Peyer's patch (tissue), 4 donors: ENCODE results near the gene ASIC4. TPM values are rescaled to one million over a fixed set of nuclear protein-coding genes. Genes with fewer than 3 reads are reported as not detected.

Experiments used
- DNase-seq, 3 donors: peaks; one replicate each; pipeline ENCODE4 v3.0.0-alpha.2; 2017 to 2019
- H3K27ac ChIP-seq, 4 donors: fragments of 200-600 bp; sonication (generic); one replicate each; pipeline ENCODE4 v1.5.1; 2016 to 2019
- H3K27me3 ChIP-seq, 2 donors: fragments of 200-600 bp; sonication (generic); one replicate each; pipeline ENCODE4 v1.5.1; 2019
- H3K36me3 ChIP-seq, 3 donors: fragments of 200-600 bp; sonication (generic); one replicate each; pipeline ENCODE4 v1.5.1; 2016 to 2019
- H3K4me1 ChIP-seq, 4 donors: fragments of 200-600 bp; sonication (generic); one replicate each; pipeline ENCODE4 v1.5.1; 2016 to 2019
- H3K4me3 ChIP-seq, 4 donors: fragments of 200-600 bp; sonication (generic); 1 replicate in 3 of 4; 2 replicates in 1 of 4; pipeline ENCODE4 v1.5.1; 2016 to 2019; ENCODE audit warnings: mild to moderate bottlenecking in 1 of 4
- H3K9me3 ChIP-seq, 4 donors: fragments of 200-600 bp; sonication (generic); one replicate each; pipeline ENCODE4 v1.5.1; 2016 to 2019; ENCODE audit warnings: mild to moderate bottlenecking in 1 of 4
- POLR2A ChIP-seq, 2 donors: fragments of 450-650 bp; IDR thresholded peaks; one replicate each; pipeline ENCODE4 v1.5.1; 2017; ENCODE audit warnings: antibody characterized with exemption in 2 of 2, mild to moderate bottlenecking in 2 of 2, moderate library complexity in 2 of 2
- total RNA-seq, 4 donors: library from RNA; depleted of rRNA; stranded (reverse); fragments of >200 nt; gene quantifications; one replicate each; pipeline ENCODE4 v1.1.0, GENCODE V29; 2016
- TF ChIP-seq, protein P1 (sequence below), 6 experiments: fragments of 450-650 bp in 4 of 6; fragments of 200-600 bp in 2 of 6; sonication (generic) in 1 of 6; IDR thresholded peaks; one replicate each; pipeline ENCODE4 v1.5.1; 2017 to 2019; ENCODE audit warnings: antibody characterized with exemption in 6 of 6, mild to moderate bottlenecking in 3 of 6, moderate library complexity in 1 of 6

Gene ASIC4
- total RNA-seq, 4 donors from 2014 or later, result 0.27 TPM; not detected in 3

DNA sequence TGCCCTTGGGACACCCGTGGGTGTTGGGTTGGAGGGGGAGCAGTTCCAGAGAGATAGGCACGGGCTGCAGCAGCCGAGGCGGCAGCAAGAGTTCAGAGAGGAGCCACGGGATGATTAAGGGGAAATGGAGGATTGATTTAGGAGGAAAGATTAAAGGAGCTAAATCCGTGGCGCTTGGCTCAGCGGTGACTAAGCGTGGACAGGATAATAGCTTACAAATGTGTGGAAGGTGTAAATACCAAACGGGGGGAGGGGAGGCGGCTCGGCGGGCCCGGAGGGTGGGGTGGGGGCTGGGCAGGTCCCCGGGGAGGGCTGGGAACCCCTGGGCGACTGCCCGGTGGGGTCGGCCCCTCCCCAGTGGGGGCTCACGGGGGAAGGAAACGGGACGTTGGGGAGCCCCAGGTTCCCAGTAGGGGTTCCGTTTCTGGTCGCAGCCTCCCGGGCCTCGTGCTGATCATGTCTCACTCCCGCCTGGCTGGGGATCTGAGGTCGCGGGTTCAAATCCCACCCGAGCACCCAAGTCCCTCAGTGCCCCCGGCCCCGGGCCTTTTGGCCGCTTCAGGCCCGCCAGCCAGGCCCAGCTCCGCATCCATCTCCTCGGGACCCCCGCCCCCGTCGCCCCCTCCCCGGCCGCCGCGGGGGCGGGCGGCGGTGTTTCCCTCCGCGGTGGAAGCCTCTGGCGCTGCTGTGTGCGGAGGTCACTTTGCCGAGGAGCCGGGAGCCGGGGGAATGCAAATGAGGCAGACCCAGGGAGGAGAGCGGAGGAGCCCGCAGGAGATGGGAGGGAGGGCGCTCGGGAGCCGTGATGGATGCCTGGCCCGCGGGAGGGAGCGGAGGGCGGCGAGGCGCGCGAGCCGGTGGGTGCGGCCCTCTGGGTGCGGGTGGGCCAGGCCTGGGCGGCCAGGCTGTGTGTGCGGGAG lies 8.1 kb downstream of the ASIC4 start:
- Histone ChIP-seq H3K9me3 (no peaks in the 10 kb centered on the region), H3K4me3 (peak overlapping the region in 3 of 4 donors; percentile 19 to 35 (median 27)), H3K4me1 (peaks cover 0 to 17% (median 9%) of the 10 kb centered on the region in 4 donors), H3K27ac (peak overlapping the region in 2 of 4 donors; percentile 0 to 63), H3K27me3 (peaks cover 0 to 20% of the 10 kb centered on the region in 2 donors), H3K36me3 (no peaks in the 10 kb centered on the region)
- no peak for DNase-seq
- TF ChIP-seq, protein P1, sequence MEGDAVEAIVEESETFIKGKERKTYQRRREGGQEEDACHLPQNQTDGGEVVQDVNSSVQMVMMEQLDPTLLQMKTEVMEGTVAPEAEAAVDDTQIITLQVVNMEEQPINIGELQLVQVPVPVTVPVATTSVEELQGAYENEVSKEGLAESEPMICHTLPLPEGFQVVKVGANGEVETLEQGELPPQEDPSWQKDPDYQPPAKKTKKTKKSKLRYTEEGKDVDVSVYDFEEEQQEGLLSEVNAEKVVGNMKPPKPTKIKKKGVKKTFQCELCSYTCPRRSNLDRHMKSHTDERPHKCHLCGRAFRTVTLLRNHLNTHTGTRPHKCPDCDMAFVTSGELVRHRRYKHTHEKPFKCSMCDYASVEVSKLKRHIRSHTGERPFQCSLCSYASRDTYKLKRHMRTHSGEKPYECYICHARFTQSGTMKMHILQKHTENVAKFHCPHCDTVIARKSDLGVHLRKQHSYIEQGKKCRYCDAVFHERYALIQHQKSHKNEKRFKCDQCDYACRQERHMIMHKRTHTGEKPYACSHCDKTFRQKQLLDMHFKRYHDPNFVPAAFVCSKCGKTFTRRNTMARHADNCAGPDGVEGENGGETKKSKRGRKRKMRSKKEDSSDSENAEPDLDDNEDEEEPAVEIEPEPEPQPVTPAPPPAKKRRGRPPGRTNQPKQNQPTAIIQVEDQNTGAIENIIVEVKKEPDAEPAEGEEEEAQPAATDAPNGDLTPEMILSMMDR (IDR thresholded peaks at IDR 0.05), result no peak
- no peak for TF ChIP-seq POLR2A (IDR thresholded peaks at IDR 0.05)

DNA sequence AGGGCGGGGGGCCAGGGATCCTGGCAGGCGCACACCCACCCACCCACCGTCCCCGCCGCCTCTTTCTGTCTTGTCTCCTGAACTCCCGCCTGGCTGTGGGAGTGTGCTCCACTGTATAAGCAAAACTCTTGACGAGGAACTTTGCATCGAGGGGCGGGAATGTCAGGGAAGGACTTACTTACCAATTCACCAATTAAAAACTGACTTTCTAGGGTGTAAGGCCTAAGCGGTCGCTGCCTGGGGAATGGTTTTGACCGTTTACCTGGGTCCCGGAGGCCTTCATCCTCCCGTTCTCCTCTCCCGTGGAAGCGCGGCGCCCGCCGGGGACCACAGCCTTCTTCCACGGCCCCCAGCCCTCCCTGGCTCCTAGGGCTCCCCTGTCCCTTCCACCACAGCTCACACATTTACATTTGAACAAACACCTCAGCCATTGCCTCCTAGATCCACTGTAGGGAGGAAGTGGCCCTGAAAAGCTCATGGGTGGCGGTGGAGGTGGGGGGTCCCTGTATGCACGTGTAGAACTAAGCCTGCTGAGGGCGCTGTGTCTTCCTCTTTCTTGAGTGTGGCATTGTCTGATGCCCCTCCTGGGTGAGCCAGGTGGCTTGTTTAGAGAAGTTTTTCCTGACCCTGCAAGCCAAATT lies 8.9 kb downstream of the ASIC4 start:
- H3K4me1 ChIP-seq, result peaks cover 0 to 17% (median 9%) of the 10 kb centered on the region in 4 donors
- H3K4me3 ChIP-seq, result peak overlapping the region in 2 of 4 donors; percentile 27 to 35
- H3K27ac ChIP-seq, result peak overlapping the region in 1 of 4 donors; percentile 63
- H3K27me3 ChIP-seq, result peaks cover 0 to 20% of the 10 kb centered on the region in 2 donors
- H3K9me3 ChIP-seq, result no peaks in the 10 kb centered on the region
- TF ChIP-seq POLR2A (IDR thresholded peaks at IDR 0.05), result no peak
- TF ChIP-seq, protein P1 (IDR thresholded peaks at IDR 0.05), result no peak
- no peaks in the 10 kb centered on the region for H3K36me3 ChIP-seq
- DNase-seq, result no peak

DNA sequence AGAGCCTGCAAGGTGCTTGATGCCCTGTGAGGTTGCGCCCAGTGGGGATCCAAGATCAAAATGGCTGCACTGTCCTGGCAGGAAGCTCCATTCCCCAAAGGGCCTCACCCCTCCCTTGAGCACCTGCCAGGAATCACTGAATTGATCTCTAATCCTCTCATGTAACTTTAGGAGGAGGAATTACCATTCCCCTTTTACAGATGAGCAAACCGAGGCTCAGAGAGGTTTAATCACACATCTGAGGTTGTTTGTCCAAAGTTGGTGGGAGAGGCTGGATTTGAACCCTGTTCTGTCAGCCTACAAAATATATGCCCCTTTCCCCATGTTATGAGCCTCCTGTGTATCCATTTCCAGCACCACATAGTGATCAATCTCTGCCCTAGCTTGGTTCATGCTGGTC lies 10.5 kb downstream of the ASIC4 start:
- peaks cover 0 to 20% of the 10 kb centered on the region in 2 donors for H3K27me3 ChIP-seq
- H3K9me3 ChIP-seq, result no peaks in the 10 kb centered on the region
- no peaks in the 10 kb centered on the region for H3K36me3 ChIP-seq
- peaks cover 0 to 17% (median 9%) of the 10 kb centered on the region in 4 donors for H3K4me1 ChIP-seq
- no peak for DNase-seq
- H3K4me3 ChIP-seq, result no peak overlapping the region
- TF ChIP-seq, protein P1 (IDR thresholded peaks at IDR 0.05), result no peak
- TF ChIP-seq POLR2A (IDR thresholded peaks at IDR 0.05), result no peak
- H3K27ac ChIP-seq, result no peak overlapping the region

DNA sequence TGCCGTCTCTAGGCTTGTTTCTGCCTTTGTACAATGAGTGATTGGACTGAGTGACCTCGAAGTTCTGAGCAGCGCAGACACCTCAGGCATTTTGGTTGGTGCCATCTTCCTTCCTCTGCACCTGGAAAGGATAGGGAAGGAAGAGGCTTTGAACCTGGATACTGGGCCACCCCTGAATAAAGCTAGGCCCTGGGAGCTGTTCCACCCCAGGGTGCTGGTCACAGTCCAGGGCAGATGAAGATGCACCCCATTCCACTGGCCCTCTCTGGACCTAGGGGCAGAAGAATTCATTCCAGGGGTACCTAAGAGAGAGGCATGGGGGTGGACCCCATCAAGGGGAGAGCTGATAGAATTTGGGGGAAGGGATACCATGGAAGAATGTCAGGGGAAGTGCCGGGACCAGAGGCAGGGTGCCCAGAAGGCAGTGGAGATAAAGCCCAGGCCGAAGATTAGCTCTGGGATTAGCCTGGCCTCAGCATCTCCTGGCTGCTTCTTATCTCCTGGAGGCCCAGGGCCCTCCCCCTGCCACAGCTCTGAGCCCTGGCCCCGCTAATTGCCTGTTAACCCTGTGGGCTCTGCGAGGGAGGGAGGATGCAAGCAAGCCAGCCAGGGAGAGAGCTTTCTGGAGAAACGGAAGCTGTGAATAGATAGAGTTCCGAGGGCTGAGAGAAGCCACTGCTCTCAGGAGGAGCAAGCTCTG lies 11.4 kb downstream of the ASIC4 start:
- no peak for DNase-seq
- H3K27me3 ChIP-seq, result peaks cover 0 to 20% of the 10 kb centered on the region in 2 donors
- TF ChIP-seq, protein P1 (IDR thresholded peaks at IDR 0.05), result no peak
- no peak for TF ChIP-seq POLR2A (IDR thresholded peaks at IDR 0.05)

DNA sequence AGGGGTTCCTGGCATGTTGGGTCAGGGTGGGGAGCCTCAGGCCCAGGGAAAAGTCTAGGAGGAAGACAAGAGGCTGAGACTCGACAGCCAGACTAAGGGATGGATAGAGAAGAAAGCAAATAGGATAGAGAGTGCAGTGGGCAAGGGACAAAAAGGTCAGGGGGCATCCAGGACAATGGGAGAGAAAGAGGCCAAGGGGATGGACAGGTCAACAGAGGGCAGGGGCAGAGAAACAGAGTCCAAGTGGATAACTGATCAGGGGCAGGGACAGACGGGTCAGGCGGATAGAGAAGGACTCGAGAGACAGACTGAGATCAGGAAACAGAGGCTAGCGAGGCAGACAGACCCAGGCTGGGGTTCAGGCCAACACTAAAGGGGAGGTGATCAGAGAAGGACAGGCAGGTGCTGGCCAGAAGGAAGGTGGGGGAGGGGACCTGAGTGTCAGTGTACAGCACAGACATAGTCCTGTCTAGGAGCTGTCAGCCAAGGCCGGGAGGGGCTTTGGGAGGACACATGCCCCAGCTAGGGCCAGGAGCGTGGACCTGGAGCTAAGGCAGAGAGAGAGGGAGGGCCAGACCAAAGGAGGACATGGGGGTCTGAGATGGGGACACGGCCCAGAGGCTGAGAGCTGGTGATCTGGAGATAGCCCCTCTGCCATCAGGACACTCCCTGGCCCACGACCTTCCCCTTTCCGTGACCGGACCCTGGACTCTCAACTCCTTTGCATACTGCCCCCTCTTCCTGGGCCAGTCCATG lies 12.2 kb downstream of the ASIC4 start:
- Histone ChIP-seq H3K27me3 (peaks cover 0 to 20% of the 10 kb centered on the region in 2 donors), H3K27ac (no peak overlapping the region), H3K36me3 (no peaks in the 10 kb centered on the region), H3K4me1 (peaks cover 0 to 17% (median 9%) of the 10 kb centered on the region in 4 donors), H3K9me3 (no peaks in the 10 kb centered on the region), H3K4me3 (no peak overlapping the region)
- DNase-seq, result no peak
- TF ChIP-seq POLR2A (IDR thresholded peaks at IDR 0.05), result no peak
- TF ChIP-seq, protein P1 (IDR thresholded peaks at IDR 0.05), result no peak

More for the DNA sequence above, 11.4 kb downstream of the ASIC4 start:
- Histone ChIP-seq H3K27ac (no peak overlapping the region), H3K4me1 (peaks cover 0 to 17% (median 9%) of the 10 kb centered on the region in 4 donors), H3K4me3 (no peak overlapping the region), H3K36me3 (no peaks in the 10 kb centered on the region), H3K9me3 (no peaks in the 10 kb centered on the region)
